Activated CD8-positive, alpha-beta memory T cell treated with anti-CD3 and anti-CD28 coated beads for 1 hour (primary cell): ENCODE results near the gene PRICKLE3.

Experiments
- DNase-seq, 2 donors: peaks; one replicate each; pipeline ENCODE4 v3.0.0-alpha.2; 2020; ENCODE audit warnings: low read depth in 1 of 2; ENCODE audit errors: extremely low read depth in 1 of 2

Gene PRICKLE3

GRCh38 chrX:49209434-49210251, 23.5 kb upstream of the PRICKLE3 start:
- no peak for DNase-seq

GRCh38 chrX:49208399-49208798, 22.2 kb upstream of the PRICKLE3 start:
- DNase-seq = no peak

GRCh38 chrX:49206543-49206942, 20.4 kb upstream of the PRICKLE3 start:
- no peak for DNase-seq

GRCh38 chrX:49205443-49205842, 19.3 kb upstream of the PRICKLE3 start:
- DNase-seq = no peak

GRCh38 chrX:49204709-49205108, 18.5 kb upstream of the PRICKLE3 start:
- no peak for DNase-seq

GRCh38 chrX:49204017-49204416, 17.8 kb upstream of the PRICKLE3 start:
- DNase-seq = no peak

- DNase-seq = no peak
These were observed 17.4 kb upstream of the PRICKLE3 start for GRCh38 chrX:49203536-49203935.

- DNase-seq = no peak
These were observed 15.8 kb upstream of the PRICKLE3 start for GRCh38 chrX:49202022-49202421.

- DNase-seq = peak; percentile 63 to 79
These were observed 14.0 kb upstream of the PRICKLE3 start, which contains the start of gene SYP for GRCh38 chrX:49199906-49200771. TSS of gene SYP (minus strand) at chrX:49200193. CDS start at chrX:49200186, 7 bp downstream.

- no peak for DNase-seq
These were observed 13.1 kb upstream of the PRICKLE3 start for GRCh38 chrX:49199315-49199595.

GRCh38 chrX:49198540-49199314, 12.6 kb upstream of the PRICKLE3 start:
- no peak for DNase-seq

- no peak for DNase-seq
These were observed 11.4 kb upstream of the PRICKLE3 start for GRCh38 chrX:49197543-49198087.

- DNase-seq = no peak
These were observed 7.4 kb upstream of the PRICKLE3 start for GRCh38 chrX:49193542-49193964.

GRCh38 chrX:49192722-49193328, 6.7 kb upstream of the PRICKLE3 start:
- DNase-seq = no peak

- no peak for DNase-seq
These were observed 5.4 kb upstream of the PRICKLE3 start for GRCh38 chrX:49191574-49192011.

GRCh38 chrX:49190821-49191573, 4.8 kb upstream of the PRICKLE3 start:
- DNase-seq = peak; percentile 58 to 73

GRCh38 chrX:49189606-49190005, 3.4 kb upstream of the PRICKLE3 start:
- no peak for DNase-seq

- DNase-seq = no peak
These were observed 2.4 kb upstream of the PRICKLE3 start for GRCh38 chrX:49188468-49189076.

GRCh38 chrX:49187526-49187925, 1.4 kb upstream of the PRICKLE3 start:
- no peak for DNase-seq
